HepG2 (cell line): ENCODE results near the gene MARVELD3. TPM values are rescaled to one million over a fixed set of nuclear protein-coding genes. Genes with fewer than 3 reads are reported as not detected.

Experiments
- ARID4A ChIP-seq: sonication (generic); formaldehyde crosslinking; IDR thresholded peaks from 2 replicates; pipeline ENCODE4 v1.5.0; 2020; ENCODE audit warnings: mild to moderate bottlenecking, missing genetic modification reagents, borderline replicate concordance
- CCDC6 ChIP-seq: sonication (generic); formaldehyde crosslinking; IDR thresholded peaks from 2 replicates; pipeline ENCODE4 v1.8.1; 2022; ENCODE audit warnings: mild to moderate bottlenecking, missing genetic modification reagents, moderate library complexity
- CREBL2 ChIP-seq: sonication (generic); formaldehyde crosslinking; IDR thresholded peaks from 2 replicates; pipeline ENCODE4 v1.8.1; 2023; ENCODE audit warnings: missing genetic modification reagents, mild to moderate bottlenecking, borderline replicate concordance
- HNRNPK ChIP-seq: fragments of 200-400 bp; formaldehyde crosslinking; IDR thresholded peaks from 2 replicates; pipeline ENCODE4 v1.6.1; 2018; ENCODE audit warnings: low read length, low read depth, moderate library complexity, mild to moderate bottlenecking; ENCODE audit not compliant: poor library complexity, severe bottlenecking
- IRF9 ChIP-seq: sonication (generic); formaldehyde crosslinking; IDR thresholded peaks from 2 replicates; pipeline ENCODE4 v1.8.0; 2022; ENCODE audit warnings: missing genetic modification reagents, mild to moderate bottlenecking, borderline replicate concordance
- MTA1 ChIP-seq: sonication (generic); formaldehyde crosslinking; IDR thresholded peaks from 2 replicates; pipeline ENCODE4 v1.4.0; 2020; ENCODE audit warnings: missing genetic modification reagents, mild to moderate bottlenecking, borderline replicate concordance
- PHF21A ChIP-seq: sonication (generic); formaldehyde crosslinking; IDR thresholded peaks from 2 replicates; pipeline ENCODE4 v1.5.0; 2020; ENCODE audit warnings: mild to moderate bottlenecking, missing genetic modification reagents
- SNAI1 ChIP-seq: sonication (generic); formaldehyde crosslinking; IDR thresholded peaks from 2 replicates; pipeline ENCODE4 v1.5.0; 2020; ENCODE audit warnings: mild to moderate bottlenecking, missing genetic modification reagents, borderline replicate concordance
- SRY ChIP-seq: sonication (generic); formaldehyde crosslinking; IDR thresholded peaks from 2 replicates; pipeline ENCODE4 v1.8.0; 2022; ENCODE audit warnings: mild to moderate bottlenecking, missing genetic modification reagents
- TEAD3 ChIP-seq: optimal IDR thresholded peaks from 2 replicates; pipeline ENCODE3; 2016; ENCODE audit warnings: borderline replicate concordance
- ZFX ChIP-seq: sonication (generic); formaldehyde crosslinking; IDR thresholded peaks from 2 replicates; pipeline ENCODE4 v1.4.0; 2020; ENCODE audit warnings: mild to moderate bottlenecking, low read depth, missing genetic modification reagents, moderate library complexity
- ZNF124 ChIP-seq: sonication (generic); formaldehyde crosslinking; IDR thresholded peaks from 2 replicates; pipeline ENCODE4 v1.4.0; 2020; ENCODE audit warnings: missing genetic modification reagents
- ZNF598 ChIP-seq: sonication (generic); formaldehyde crosslinking; IDR thresholded peaks from 2 replicates; pipeline ENCODE4 v1.5.1; 2020; ENCODE audit warnings: mild to moderate bottlenecking, missing genetic modification reagents, borderline replicate concordance
- ZNF761 ChIP-seq: sonication (generic); formaldehyde crosslinking; conservative IDR thresholded peaks from 2 replicates; pipeline ENCODE4 v1.4.0; 2020; ENCODE audit warnings: mild to moderate bottlenecking, missing genetic modification reagents
- ZNF790 ChIP-seq: sonication (generic); formaldehyde crosslinking; IDR thresholded peaks from 2 replicates; pipeline ENCODE4 v1.8.0; 2022; ENCODE audit warnings: missing genetic modification reagents, mild to moderate bottlenecking, borderline replicate concordance
- ZSCAN21 ChIP-seq: sonication (generic); formaldehyde crosslinking; IDR thresholded peaks from 2 replicates; pipeline ENCODE4 v1.8.0; 2022; ENCODE audit warnings: mild to moderate bottlenecking, missing genetic modification reagents, moderate library complexity, borderline replicate concordance
- polyA plus RNA-seq, 8 experiments: library from polyadenylated mRNA; depleted of rRNA in 3 of 8; stranded (reverse) in 7 of 8; unstranded in 1 of 8; fragments of >200 nt; fragmentation: Illumina TruSeq in 4 of 8; extraction: Trizol in 4 of 8; gene quantifications; 2 replicates each; pipeline versions ENCODE4 v1.2.1 to v1.2.3, GENCODE V29; 2011 to 2016; ENCODE audit warnings: low read depth in 4 of 8, missing spikeins in 1 of 8, mixed read lengths in 1 of 8; ENCODE audit not compliant: insufficient read depth in 1 of 8
- total RNA-seq, 5 experiments: library from RNA; depleted of rRNA; stranded (reverse); fragments of >200 nt; fragmentation: Illumina TruSeq; extraction: Trizol; gene quantifications; 2 replicates each; pipeline ENCODE4 v1.2.3, GENCODE V29; 2016; ENCODE audit warnings: low read depth in 1 of 5
- TF ChIP-seq, protein P1 (sequence below): sonication (generic); formaldehyde crosslinking; conservative IDR thresholded peaks from 2 replicates; pipeline ENCODE4 v1.4.0; 2020; ENCODE audit warnings: mild to moderate bottlenecking, missing genetic modification reagents, moderate library complexity

Gene MARVELD3
- total and polyA plus RNA-seq, 2 of the 13 experiments (the other 11 are each of a cell fraction or from before 2014, with no cell fraction given), result 4.8 to 5.6 TPM

- TF ChIP-seq ZSCAN21, result peak; percentile 82
- TF ChIP-seq, protein P1, sequence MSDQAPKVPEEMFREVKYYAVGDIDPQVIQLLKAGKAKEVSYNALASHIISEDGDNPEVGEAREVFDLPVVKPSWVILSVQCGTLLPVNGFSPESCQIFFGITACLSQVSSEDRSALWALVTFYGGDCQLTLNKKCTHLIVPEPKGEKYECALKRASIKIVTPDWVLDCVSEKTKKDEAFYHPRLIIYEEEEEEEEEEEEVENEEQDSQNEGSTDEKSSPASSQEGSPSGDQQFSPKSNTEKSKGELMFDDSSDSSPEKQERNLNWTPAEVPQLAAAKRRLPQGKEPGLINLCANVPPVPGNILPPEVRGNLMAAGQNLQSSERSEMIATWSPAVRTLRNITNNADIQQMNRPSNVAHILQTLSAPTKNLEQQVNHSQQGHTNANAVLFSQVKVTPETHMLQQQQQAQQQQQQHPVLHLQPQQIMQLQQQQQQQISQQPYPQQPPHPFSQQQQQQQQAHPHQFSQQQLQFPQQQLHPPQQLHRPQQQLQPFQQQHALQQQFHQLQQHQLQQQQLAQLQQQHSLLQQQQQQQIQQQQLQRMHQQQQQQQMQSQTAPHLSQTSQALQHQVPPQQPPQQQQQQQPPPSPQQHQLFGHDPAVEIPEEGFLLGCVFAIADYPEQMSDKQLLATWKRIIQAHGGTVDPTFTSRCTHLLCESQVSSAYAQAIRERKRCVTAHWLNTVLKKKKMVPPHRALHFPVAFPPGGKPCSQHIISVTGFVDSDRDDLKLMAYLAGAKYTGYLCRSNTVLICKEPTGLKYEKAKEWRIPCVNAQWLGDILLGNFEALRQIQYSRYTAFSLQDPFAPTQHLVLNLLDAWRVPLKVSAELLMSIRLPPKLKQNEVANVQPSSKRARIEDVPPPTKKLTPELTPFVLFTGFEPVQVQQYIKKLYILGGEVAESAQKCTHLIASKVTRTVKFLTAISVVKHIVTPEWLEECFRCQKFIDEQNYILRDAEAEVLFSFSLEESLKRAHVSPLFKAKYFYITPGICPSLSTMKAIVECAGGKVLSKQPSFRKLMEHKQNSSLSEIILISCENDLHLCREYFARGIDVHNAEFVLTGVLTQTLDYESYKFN (CRISPR knock-in tag), result peak; percentile 32; the same call in 1 of the 2 replicates
- peak; percentile 63 for TF ChIP-seq HNRNPK
- TF ChIP-seq MTA1 (CRISPR knock-in tag), result peak; percentile 76; the same call in 1 of the 2 replicates
- TF ChIP-seq ZNF598 (CRISPR knock-in tag), result no peak
- no peak for TF ChIP-seq CCDC6 (CRISPR knock-in tag)
- TF ChIP-seq PHF21A, result peak; percentile 7; the same call in 1 of the 2 replicates
- TF ChIP-seq IRF9 (CRISPR knock-in tag), result peak; percentile 70; the same call in 1 of the 2 replicates
- TF ChIP-seq ZNF124 (CRISPR knock-in tag), result 0 out of 2 replicates have a peak, but pooled peaks have one; percentile 21
- peak; percentile 69; the same call in 1 of the 2 replicates for TF ChIP-seq ZNF790 (CRISPR knock-in tag)
- peak; percentile 17 for TF ChIP-seq TEAD3 (CRISPR knock-in tag)
- TF ChIP-seq ZFX, result peak; percentile 82
- TF ChIP-seq SRY, result peak; percentile 66; the same call in 1 of the 2 replicates
- 0 out of 2 replicates have a peak, but pooled peaks have one; percentile 22 for TF ChIP-seq SNAI1 (CRISPR knock-in tag)
- TF ChIP-seq ZNF761 (CRISPR knock-in tag), result peak; percentile 53; the same call in 1 of the 2 replicates
- TF ChIP-seq ARID4A (CRISPR knock-in tag), result peak; percentile 66
- TF ChIP-seq CREBL2 (CRISPR knock-in tag), result no peak
These were observed at the start of gene MARVELD3 (continued) for GRCh38 chr16:71626018-71626857.
